Subcutaneous adipose tissue (tissue), 4 donors: ENCODE data around the gene RCAN1. TPM values are rescaled to one million over a fixed set of nuclear protein-coding genes. Genes with fewer than 3 reads are reported as not detected.

Source experiments
- CTCF ChIP-seq: fragments of 450-650 bp; IDR thresholded peaks from one replicate; pipeline ENCODE4 v1.5.1; 2016; ENCODE audit warnings: low read depth, mild to moderate bottlenecking, control low read depth, antibody characterized with exemption, moderate library complexity
- total RNA-seq, 4 donors: library from RNA; depleted of rRNA; stranded (reverse); fragments of >200 nt; gene quantifications; one replicate each; pipeline ENCODE4 v1.1.0, GENCODE V29; 2016

The RCAN1 gene
- total RNA-seq, 4 donors from 2014 or later, result 28.8 to 68.3 (median 47.0) TPM

GRCh38 chr21:34536820-34537219, 78.1 kb downstream of the RCAN1 start:
- TF ChIP-seq CTCF, result no peak

- TF ChIP-seq CTCF, result no peak
Observed at GRCh38 chr21:34536311-34536710, 78.6 kb downstream of the RCAN1 start.

GRCh38 chr21:34535886-34536285, 79.0 kb downstream of the RCAN1 start:
- no peak for TF ChIP-seq CTCF

GRCh38 chr21:34534522-34534921, 80.4 kb downstream of the RCAN1 start:
- no peak for TF ChIP-seq CTCF

- TF ChIP-seq CTCF, result no peak
Observed at GRCh38 chr21:34533938-34534337, 81.0 kb downstream of the RCAN1 start.

GRCh38 chr21:34531399-34531798, 83.5 kb downstream of the RCAN1 start:
- TF ChIP-seq CTCF, result no peak

- no peak for TF ChIP-seq CTCF
Observed at GRCh38 chr21:34530261-34530660, 84.7 kb downstream of the RCAN1 start.
